Astrocyte of the spinal cord (primary cell): ENCODE measurements around the gene PODXL2.

ENCODE experiments used
- DNase-seq: peaks from one replicate; pipeline ENCODE4 v3.0.0; 2011; ENCODE audit warnings: low read depth, low spot score
- H3K4me3 ChIP-seq: 2 replicates; pipeline ENCODE4 v1.5.1; 2011; ENCODE audit warnings: low read depth, mild to moderate bottlenecking, low read length, moderate library complexity
- in situ Hi-C: cut with HindIII; loops from 2 replicates; pipeline ENCODE4 v1.10.0; 2017; ENCODE audit warnings: low sequenced_read_pairs
- TF ChIP-seq, protein P1 (sequence below): IDR thresholded peaks from 2 replicates; pipeline ENCODE4 v1.5.1; 2012; ENCODE audit warnings: low read depth, mild to moderate bottlenecking, low read length, inconsistent platforms

Gene PODXL2

DNA sequence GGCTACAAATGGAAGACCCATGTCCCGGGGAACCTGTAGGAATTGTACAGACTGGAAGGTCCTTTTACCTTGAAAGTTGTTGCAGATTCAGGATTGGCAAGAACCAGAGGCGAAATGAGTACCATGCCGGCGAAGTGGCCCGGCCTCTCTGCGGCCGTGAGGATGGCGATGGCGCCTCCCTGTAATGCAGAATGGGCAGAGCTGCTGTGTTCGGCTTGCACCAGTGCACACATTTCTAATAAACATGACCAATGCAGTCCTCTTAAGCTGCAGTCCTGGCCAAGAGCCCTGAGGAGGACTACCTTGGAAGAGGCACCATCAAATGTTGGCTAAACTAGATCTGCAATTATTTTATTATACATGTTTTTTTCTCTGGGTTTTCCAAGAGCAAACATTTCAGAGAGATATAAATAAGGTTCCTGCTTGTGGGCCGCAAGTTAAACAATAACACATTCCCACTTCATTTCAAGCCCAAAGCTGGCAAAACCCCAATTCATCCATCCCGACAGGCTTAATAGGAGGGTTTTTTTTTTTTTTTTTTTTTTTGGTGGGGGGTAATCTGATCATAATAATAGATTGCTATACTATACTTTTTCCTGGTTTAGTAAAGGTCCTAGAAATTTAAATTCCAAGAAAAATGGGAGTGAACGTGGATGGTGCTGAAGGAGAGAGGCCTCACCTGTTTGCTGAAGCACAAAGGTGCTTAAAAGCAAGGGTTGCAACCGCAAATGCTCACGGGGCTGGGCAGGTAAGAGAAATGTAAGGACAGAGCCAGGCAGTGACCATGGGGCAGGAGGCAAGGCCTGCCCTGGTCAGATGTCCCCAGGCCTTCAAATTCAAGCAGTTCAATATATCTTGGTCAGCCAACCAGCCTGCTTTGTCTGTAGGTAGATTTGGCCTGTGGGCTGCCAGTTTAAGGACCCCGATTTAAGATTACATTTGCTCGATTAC lies 92.3 kb downstream of the PODXL2 start:
- in situ Hi-C loops = no loop called here

DNA sequence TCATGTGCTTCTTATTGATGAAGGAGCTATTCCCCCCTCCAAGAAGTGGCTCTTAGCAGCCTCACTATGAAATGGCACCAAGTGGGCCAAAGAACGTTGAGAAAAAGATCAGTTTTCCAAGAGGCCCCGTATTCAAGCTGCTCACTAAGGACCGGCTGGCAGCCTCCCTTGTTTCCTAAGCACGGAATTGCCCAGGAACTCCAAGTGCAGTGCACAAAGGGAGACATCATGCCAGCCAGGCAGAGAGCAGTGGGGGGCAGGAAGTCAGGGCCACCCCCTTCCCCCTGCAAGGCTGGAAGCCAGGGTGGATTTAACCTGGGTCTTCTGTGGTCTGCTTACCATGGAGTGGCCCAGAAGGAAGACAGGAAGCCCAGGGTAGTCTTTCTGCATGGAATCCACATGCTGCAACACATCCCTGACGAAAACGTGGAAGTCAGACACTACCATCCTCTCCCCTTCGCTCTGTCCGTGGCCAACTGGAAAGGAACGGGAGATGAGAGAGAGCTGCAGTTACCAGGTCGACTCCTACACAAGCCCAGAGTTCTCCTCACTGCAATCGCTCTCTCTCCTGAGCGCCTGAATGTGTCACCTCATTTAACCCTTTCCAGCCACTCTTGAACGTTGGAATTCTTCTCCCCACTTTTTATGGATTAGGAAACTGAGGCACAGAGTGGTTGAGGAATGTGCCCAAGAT lies 93.3 kb downstream of the PODXL2 start:
- in situ Hi-C loops = no loop called here
- DNase-seq = no peak
- no peak overlapping the region for H3K4me3 ChIP-seq
- TF ChIP-seq, protein P1, sequence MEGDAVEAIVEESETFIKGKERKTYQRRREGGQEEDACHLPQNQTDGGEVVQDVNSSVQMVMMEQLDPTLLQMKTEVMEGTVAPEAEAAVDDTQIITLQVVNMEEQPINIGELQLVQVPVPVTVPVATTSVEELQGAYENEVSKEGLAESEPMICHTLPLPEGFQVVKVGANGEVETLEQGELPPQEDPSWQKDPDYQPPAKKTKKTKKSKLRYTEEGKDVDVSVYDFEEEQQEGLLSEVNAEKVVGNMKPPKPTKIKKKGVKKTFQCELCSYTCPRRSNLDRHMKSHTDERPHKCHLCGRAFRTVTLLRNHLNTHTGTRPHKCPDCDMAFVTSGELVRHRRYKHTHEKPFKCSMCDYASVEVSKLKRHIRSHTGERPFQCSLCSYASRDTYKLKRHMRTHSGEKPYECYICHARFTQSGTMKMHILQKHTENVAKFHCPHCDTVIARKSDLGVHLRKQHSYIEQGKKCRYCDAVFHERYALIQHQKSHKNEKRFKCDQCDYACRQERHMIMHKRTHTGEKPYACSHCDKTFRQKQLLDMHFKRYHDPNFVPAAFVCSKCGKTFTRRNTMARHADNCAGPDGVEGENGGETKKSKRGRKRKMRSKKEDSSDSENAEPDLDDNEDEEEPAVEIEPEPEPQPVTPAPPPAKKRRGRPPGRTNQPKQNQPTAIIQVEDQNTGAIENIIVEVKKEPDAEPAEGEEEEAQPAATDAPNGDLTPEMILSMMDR = no peak

More for the DNA sequence above, 92.3 kb downstream of the PODXL2 start:
- H3K4me3 ChIP-seq = no peak overlapping the region
- TF ChIP-seq, protein P1 = no peak
- no peak for DNase-seq
